PC-9 (cell line): ENCODE data around the gene SMIM1.

Experiments used
- EZH2 ChIP-seq: fragments of 200-600 bp; sonication (generic); IDR thresholded peaks from 2 replicates; pipeline ENCODE4 v1.8.0; 2017; ENCODE audit warnings: antibody characterized with exemption, low read depth
- TF ChIP-seq, protein P1 (sequence below): fragments of 200-600 bp; sonication (generic); conservative IDR thresholded peaks from 2 replicates; pipeline ENCODE4 v1.6.1; 2017; ENCODE audit warnings: mixed run types, antibody characterized with exemption, mild to moderate bottlenecking, moderate library complexity

DNA sequence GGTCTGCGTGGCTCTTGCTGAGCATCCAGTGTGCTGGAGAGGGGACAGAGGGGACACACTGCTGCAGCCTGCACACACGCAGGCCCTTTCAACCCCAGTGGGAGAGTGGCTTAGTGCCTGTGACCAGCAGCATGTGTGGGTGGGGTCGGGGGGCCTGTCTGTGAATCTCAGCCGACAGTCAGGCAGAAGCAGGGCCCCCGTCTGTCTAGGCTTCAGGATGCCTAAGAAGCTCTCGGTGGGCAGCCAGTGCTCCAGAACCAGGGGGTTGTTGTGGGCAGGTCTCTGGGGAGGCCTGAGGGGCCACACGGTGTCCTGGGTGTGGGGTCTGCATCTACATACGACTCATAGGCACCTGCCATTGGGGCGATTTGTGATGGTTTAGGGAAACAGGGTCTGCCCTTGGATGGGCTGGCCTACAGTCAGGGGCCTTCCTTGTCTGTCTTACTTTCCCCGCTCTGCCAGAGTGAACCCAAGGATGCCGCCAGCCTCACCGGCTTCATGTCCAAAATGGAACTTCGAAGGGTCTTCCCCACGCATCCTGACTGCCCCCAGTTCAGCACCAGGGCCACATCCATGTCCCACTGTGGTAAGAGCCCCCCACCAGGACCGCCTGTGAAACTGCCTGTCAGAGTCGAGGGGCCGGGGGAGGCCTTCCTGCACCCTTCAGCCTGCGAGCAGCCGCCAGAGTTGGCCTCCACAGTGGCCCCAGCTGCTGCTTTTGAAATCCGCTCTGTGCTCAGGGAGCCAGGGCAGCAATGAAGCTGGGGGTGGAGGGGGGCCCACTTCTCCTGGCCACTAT lies 18.7 kb upstream of the SMIM1 start:
- no peak for TF ChIP-seq EZH2
- TF ChIP-seq, protein P1, sequence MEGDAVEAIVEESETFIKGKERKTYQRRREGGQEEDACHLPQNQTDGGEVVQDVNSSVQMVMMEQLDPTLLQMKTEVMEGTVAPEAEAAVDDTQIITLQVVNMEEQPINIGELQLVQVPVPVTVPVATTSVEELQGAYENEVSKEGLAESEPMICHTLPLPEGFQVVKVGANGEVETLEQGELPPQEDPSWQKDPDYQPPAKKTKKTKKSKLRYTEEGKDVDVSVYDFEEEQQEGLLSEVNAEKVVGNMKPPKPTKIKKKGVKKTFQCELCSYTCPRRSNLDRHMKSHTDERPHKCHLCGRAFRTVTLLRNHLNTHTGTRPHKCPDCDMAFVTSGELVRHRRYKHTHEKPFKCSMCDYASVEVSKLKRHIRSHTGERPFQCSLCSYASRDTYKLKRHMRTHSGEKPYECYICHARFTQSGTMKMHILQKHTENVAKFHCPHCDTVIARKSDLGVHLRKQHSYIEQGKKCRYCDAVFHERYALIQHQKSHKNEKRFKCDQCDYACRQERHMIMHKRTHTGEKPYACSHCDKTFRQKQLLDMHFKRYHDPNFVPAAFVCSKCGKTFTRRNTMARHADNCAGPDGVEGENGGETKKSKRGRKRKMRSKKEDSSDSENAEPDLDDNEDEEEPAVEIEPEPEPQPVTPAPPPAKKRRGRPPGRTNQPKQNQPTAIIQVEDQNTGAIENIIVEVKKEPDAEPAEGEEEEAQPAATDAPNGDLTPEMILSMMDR: no peak
